Common myeloid progenitor, CD34-positive (primary cell): ENCODE results near the gene KRI1.

Source experiments
- CTCF ChIA-PET: fragments of 350-600 bp; sonication (Branson Sonifier 250); formaldehyde crosslinking; loops from one replicate; lab custom pipeline; 2021; ENCODE audit warnings: antibody characterized with exemption; lab: Charles Lee
- POLR2A ChIA-PET: fragments of 350-600 bp; sonication (Branson Sonifier 250); formaldehyde crosslinking; loops from one replicate; lab custom pipeline; 2021; ENCODE audit warnings: antibody characterized with exemption; lab: Charles Lee
- DNase-seq, 3 donors: peaks; one replicate each; pipeline versions ENCODE4 v3.0.0 to v3.0.0-alpha.2; 2013
- H3K27ac ChIP-seq, 2 experiments: 1 replicate in 1 of 2; 2 replicates in 1 of 2; pipeline ENCODE4 v1.7.0; 2013; ENCODE audit warnings: inconsistent platforms in 2 of 2, low read length in 2 of 2, mild to moderate bottlenecking in 2 of 2, low read depth in 1 of 2, moderate library complexity in 1 of 2; ENCODE audit not compliant: severe bottlenecking in 2 of 2, insufficient read depth in 1 of 2, poor library complexity in 1 of 2
- H3K27me3 ChIP-seq, 5 experiments: replicated peaks in 2 of 5; 1 replicate in 3 of 5; 2 replicates in 2 of 5; pipeline versions ENCODE4 v1.6.1 to v1.7.0; 2013; ENCODE audit warnings: low read length in 4 of 5, mild to moderate bottlenecking in 2 of 5, moderate library complexity in 2 of 5, inconsistent platforms in 1 of 5; ENCODE audit not compliant: insufficient read depth in 5 of 5, control insufficient read depth in 4 of 5
- H3K36me3 ChIP-seq, 4 experiments: 1 replicate in 2 of 4; 2 replicates in 2 of 4; pipeline versions ENCODE4 v1.6.1 to v1.7.0; 2013; ENCODE audit warnings: low read length in 3 of 4, control low read depth in 1 of 4, mild to moderate bottlenecking in 1 of 4; ENCODE audit not compliant: control insufficient read depth in 4 of 4, insufficient read depth in 4 of 4
- H3K4me1 ChIP-seq, 4 experiments: 1 replicate in 3 of 4; 2 replicates in 1 of 4; pipeline versions ENCODE4 v1.6.1 to v1.7.1; 2013; ENCODE audit warnings: low read length in 3 of 4, mild to moderate bottlenecking in 3 of 4, control low read depth in 1 of 4, inconsistent platforms in 1 of 4, moderate library complexity in 1 of 4; ENCODE audit not compliant: control insufficient read depth in 4 of 4, insufficient read depth in 4 of 4; ENCODE audit errors: control extremely low read depth in 1 of 4
- H3K4me3 ChIP-seq, 7 experiments: 1 replicate in 4 of 7; 2 replicates in 3 of 7; pipeline versions ENCODE4 v1.5.1 to v1.7.0; 2013; ENCODE audit warnings: mild to moderate bottlenecking in 7 of 7, low read length in 6 of 7, moderate library complexity in 6 of 7, inconsistent platforms in 2 of 7, low read depth in 2 of 7, control low read depth in 1 of 7; ENCODE audit not compliant: insufficient read depth in 4 of 7, control insufficient read depth in 1 of 7; ENCODE audit errors: extremely low read depth in 1 of 7
- H3K9me3 ChIP-seq, 5 experiments: 1 replicate in 4 of 5; 2 replicates in 1 of 5; pipeline versions ENCODE4 v1.6.1 to v1.7.1; 2013; ENCODE audit warnings: low read length in 4 of 5, mild to moderate bottlenecking in 2 of 5, inconsistent platforms in 1 of 5, low read depth in 1 of 5, moderate library complexity in 1 of 5; ENCODE audit not compliant: control insufficient read depth in 4 of 5, insufficient read depth in 2 of 5; ENCODE audit errors: control extremely low read depth in 1 of 5
- WGBS: methylation state at CpG from one replicate; pipeline ENCODE4 v1.1.5; 2013; ENCODE audit not compliant: insufficient coverage; 5-methylcytosine and 5-hydroxymethylcytosine counted together

The KRI1 gene

GRCh38 chr19:10587839-10588150 lies 22.0 kb upstream of the KRI1 start:
- H3K4me3 ChIP-seq, result no peak overlapping the region
- POLR2A ChIA-PET, result no interaction called here
- no peaks in the 10 kb centered on the region for H3K9me3 ChIP-seq
- 88% methylated on average over 2 of the region's 2 CpGs for WGBS
- no peak for DNase-seq
- CTCF ChIA-PET, result no interaction called here
- H3K27me3 ChIP-seq, result peaks cover 0 to 16% (median 2%) of the 10 kb centered on the region in 5 experiments
- no peaks in the 10 kb centered on the region for H3K36me3 ChIP-seq
- H3K27ac ChIP-seq, result no peak overlapping the region
- peaks cover 0 to 2% (median 1%) of the 10 kb centered on the region in 4 experiments for H3K4me1 ChIP-seq

- Histone ChIP-seq H3K27me3 (peaks cover 0 to 16% (median 2%) of the 10 kb centered on the region in 5 experiments), H3K4me1 (peaks cover 0 to 2% (median 1%) of the 10 kb centered on the region in 4 experiments), H3K27ac (no peak within 1 kb of the TSS), H3K36me3 (no peaks in the 10 kb centered on the region), H3K9me3 (no peaks in the 10 kb centered on the region), H3K4me3 (no peak within 1 kb of the TSS)
- 49% methylated on average over 27 of the region's 35 CpGs for WGBS
- no peak for DNase-seq
- POLR2A ChIA-PET, result no interaction called here
- CTCF ChIA-PET, result interaction anchor here (12.3 kb wide), 1 partner anchor 59 kb away, joined by 313 read pairs; no protein-coding TSS in a partner anchor
Measured at GRCh38 chr19:10587022-10587838, 21.4 kb upstream of the KRI1 start, which contains the start of gene AP1M2. AP1M2 (minus strand) TSS chr19:10587312; CDS start chr19:10587231, 81 bp downstream.

- H3K27ac ChIP-seq, result no peak overlapping the region
- ChIA-PET CTCF (interaction anchor here (0.7 to 12.3 kb wide), 4 partner anchors 13 to 60 kb away, joined by 3 to 313 read pairs (median 6); no protein-coding TSS in a partner anchor), POLR2A (no interaction called here)
- no peak for DNase-seq
- no peak overlapping the region for H3K4me3 ChIP-seq
- no peaks in the 10 kb centered on the region for H3K36me3 ChIP-seq
- WGBS, result 98% methylated on average over 5 of the region's 6 CpGs
- H3K4me1 ChIP-seq, result peaks cover 0 to 2% (median 1%) of the 10 kb centered on the region in 4 experiments
- H3K9me3 ChIP-seq, result no peaks in the 10 kb centered on the region
- H3K27me3 ChIP-seq, result peaks cover 0 to 16% (median 2%) of the 10 kb centered on the region in 5 experiments
Measured at GRCh38 chr19:10586396-10586795, 20.6 kb upstream of the KRI1 start.

- CTCF ChIA-PET, result interaction anchor here (0.6 to 12.3 kb wide), 5 partner anchors 17 to 117 kb away, joined by 3 to 313 read pairs (median 9); partner anchors contain the start of gene QTRT1
- POLR2A ChIA-PET, result no interaction called here
- H3K4me1 ChIP-seq, result peaks cover 0 to 6% (median 3%) of the 10 kb centered on the region in 4 experiments
- H3K36me3 ChIP-seq, result no peaks in the 10 kb centered on the region
- no peaks in the 10 kb centered on the region for H3K9me3 ChIP-seq
- H3K4me3 ChIP-seq, result no peak overlapping the region
- WGBS, result 86% methylated on average over 6 of the region's 9 CpGs
- DNase-seq, result no peak
- peaks cover 0 to 16% (median 2%) of the 10 kb centered on the region in 5 experiments for H3K27me3 ChIP-seq
- H3K27ac ChIP-seq, result no peak overlapping the region
Measured at GRCh38 chr19:10583036-10583776, 17.4 kb upstream of the KRI1 start.

GRCh38 chr19:10582091-10582490 lies 16.3 kb upstream of the KRI1 start:
- H3K9me3 ChIP-seq, result no peaks in the 10 kb centered on the region
- no peak for DNase-seq
- H3K27me3 ChIP-seq, result peaks cover 0 to 4% (median 0%) of the 10 kb centered on the region in 5 experiments
- H3K4me3 ChIP-seq, result no peak overlapping the region
- H3K36me3 ChIP-seq, result no peaks in the 10 kb centered on the region
- ChIA-PET POLR2A (interaction anchor here (1.3 kb wide), 1 partner anchor 62 kb away, joined by 7 read pairs; no protein-coding TSS in a partner anchor), CTCF (interaction anchor here (0.7 to 12.3 kb wide), 24 partner anchors 8 to 125 kb away, joined by 3 to 313 read pairs (median 7); partner anchors contain the start of genes KRI1, QTRT1 and SLC44A2)
- H3K27ac ChIP-seq, result no peak overlapping the region
- WGBS, result 98% methylated on average over 6 of the region's 13 CpGs
- H3K4me1 ChIP-seq, result peaks cover 0 to 6% (median 2%) of the 10 kb centered on the region in 4 experiments

- no peak overlapping the region for H3K27ac ChIP-seq
- no peaks in the 10 kb centered on the region for H3K36me3 ChIP-seq
- WGBS, result 32% methylated on average over 31 of the region's 31 CpGs
- H3K27me3 ChIP-seq, result no peaks in the 10 kb centered on the region
- ChIA-PET CTCF (interaction anchor here (0.6 to 12.3 kb wide), 34 partner anchors 9 to 126 kb away, joined by 3 to 313 read pairs (median 6); partner anchors contain the start of genes KRI1, QTRT1 and SLC44A2), POLR2A (interaction anchor here (0.5 to 1.3 kb wide), 3 partner anchors 63 to 78 kb away, joined by 3 to 7 read pairs (median 5); no protein-coding TSS in a partner anchor)
- H3K9me3 ChIP-seq, result no peaks in the 10 kb centered on the region
- DNase-seq, result peak; percentile 93 to 97 (median 94)
- peaks cover 0 to 6% (median 2%) of the 10 kb centered on the region in 4 experiments for H3K4me1 ChIP-seq
- H3K4me3 ChIP-seq, result no peak overlapping the region
Measured at GRCh38 chr19:10580979-10581631, 15.3 kb upstream of the KRI1 start.
